ENCODE measurements around the gene ATP8B4.

DNA sequence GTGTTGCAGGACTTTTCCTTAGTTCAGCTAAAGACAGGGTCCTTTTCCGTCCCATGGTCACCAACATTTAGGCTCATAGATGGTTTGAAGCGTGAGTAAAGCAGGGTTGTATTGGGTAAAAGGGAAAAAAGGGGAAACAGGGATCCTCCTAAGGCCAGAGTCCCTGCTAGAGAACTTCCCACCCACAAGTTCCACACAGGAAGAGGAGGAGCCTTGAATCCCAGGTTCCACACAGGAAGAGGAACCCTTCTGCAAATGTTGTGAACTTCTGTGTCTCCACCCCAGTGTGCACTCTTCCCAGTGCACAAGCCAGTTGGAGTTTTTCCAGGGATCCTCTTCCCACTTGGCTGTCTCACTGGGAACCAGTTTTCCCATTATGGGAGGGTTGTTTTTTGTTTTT, 27.6 kb upstream of the ATP8B4 start:
- TF ChIP-seq CTCF (conservative IDR thresholded peaks at IDR 0.05) (no peak), EZH2 (IDR thresholded peaks at IDR 0.05; ENCODE audit: low read depth) (no peak)
